ENCODE results near the gene SUSD4. TPM values are rescaled to one million over a fixed set of nuclear protein-coding genes. Genes with fewer than 3 reads are reported as not detected.

Gene SUSD4
- total and polyA plus RNA-seq, 10 of the 15 experiments (the other 5 are each of a cell fraction or from before 2014, with no cell fraction given), result 0.13 to 1.1 (median 0.26) TPM; not detected in 3

- no peak for TF ChIP-seq USF1 (IDR thresholded peaks at IDR 0.05; ENCODE audit: borderline replicate concordance, extremely low read length, insufficient read depth, low read depth, low read length)
- no peak for TF ChIP-seq NFYB (IDR thresholded peaks at IDR 0.05; ENCODE audit: insufficient read depth, low read depth, low read length)
- no peak for TF ChIP-seq SREBF2 (IDR thresholded peaks at IDR 0.05; ENCODE audit: low read length)
- no peak for TF ChIP-seq ATF7 (IDR thresholded peaks at IDR 0.05; ENCODE audit: low read depth)
- no peak for TF ChIP-seq HDAC2 (IDR thresholded peaks at IDR 0.05)
- no peak for TF ChIP-seq IKZF2 (IDR thresholded peaks at IDR 0.05)
These were observed 117.4 kb downstream of the SUSD4 start (continued) for GRCh38 chr1:223246476-223247112.

- Histone ChIP-seq H3K4me2 (ENCODE audit: control insufficient read depth, insufficient read depth) (no peak overlapping the region), H3K79me2 (ENCODE audit: control insufficient read depth, insufficient read depth, low read length) (no peaks in the 10 kb centered on the region), H3K4me1 (ENCODE audit: control insufficient read depth, insufficient read depth, low read length) (no peaks in the 10 kb centered on the region), H3K9ac (ENCODE audit: control insufficient read depth, insufficient read depth, low read length) (no peak overlapping the region), H3K27me3 (replicated peaks in 1 of 2; ENCODE audit: control insufficient read depth in 2 of 2, insufficient read depth in 2 of 2, low read length in 1 of 2) (no peaks in the 10 kb centered on the region; a peak in 1 of 4 replicates), H3K9me3 (replicated peaks; ENCODE audit: control insufficient read depth, insufficient read depth, low read length) (no peaks in the 10 kb centered on the region), H3K4me3 (no peak overlapping the region), H3K36me3 (ENCODE audit: control insufficient read depth in 2 of 2, insufficient read depth in 2 of 2, low read length in 1 of 2) (no peaks in the 10 kb centered on the region), H3K27ac (ENCODE audit: control insufficient read depth, insufficient read depth) (no peak overlapping the region), H4K20me1 (ENCODE audit: control insufficient read depth, insufficient read depth) (no peaks in the 10 kb centered on the region), H2AFZ (ENCODE audit: control insufficient read depth, low read depth, low read length) (no peak overlapping the region)
- TF ChIP-seq BCL11A (IDR thresholded peaks at IDR 0.05; ENCODE audit: low read depth, low read length) (no peak), USF1 (IDR thresholded peaks at IDR 0.05; ENCODE audit: borderline replicate concordance, extremely low read length, insufficient read depth, low read depth, low read length) (no peak), BCLAF1 (IDR thresholded peaks at IDR 0.05) (no peak), PBX3 (IDR thresholded peaks at IDR 0.05; ENCODE audit: insufficient replicate concordance, low read depth, low read length) (no peak), EZH2 (IDR thresholded peaks at IDR 0.05; ENCODE audit: borderline replicate concordance, control insufficient read depth, low read depth, low read length) (no peak), IRF4 (IDR thresholded peaks at IDR 0.05; ENCODE audit: low read depth, low read length) (no peak), MEF2A (IDR thresholded peaks at IDR 0.05; ENCODE audit: insufficient read depth, low read depth, low read length) (no peak)
- CTCF ChIA-PET, result interaction anchor here (0.6 to 12.8 kb wide), 7 partner anchors 13 to 156 kb away, joined by 3 to 406 read pairs (median 3); partner anchors contain the start of gene TLR5
- 38% methylated on average over 7 of the region's 7 CpGs for WGBS (ENCODE audit: insufficient coverage, insufficient replicate concordance, low lambda C conversion rate, missing lambda C conversion rate)
- DNase-seq (ENCODE audit: low read depth, low spot score) (no peak), FAIRE-seq (no peak), ATAC-seq (no peak)
- POLR2A ChIA-PET, result no interaction called here
- RAD21 ChIA-PET (ENCODE audit: unreplicated experiment), result interaction anchor here (0.7 to 5.4 kb wide), 6 partner anchors 12 to 116 kb away, joined by 3 to 25 read pairs (median 4); no protein-coding TSS in a partner anchor
- BruUV-seq (replicated peaks), result no TSS peak
- intact Hi-C loops (cut with micrococcal nuclease; ENCODE audit: unreplicated experiment) (loop anchor here (2.0 kb wide), 1 partner anchor 103 kb away; the partner anchor contains the start of gene TLR5), in situ Hi-C loops (cut with MboI) (loop anchor here (5.0 kb wide), 1 partner anchor 104 kb away; the partner anchor contains the start of gene TLR5)
- SMC1A ChIA-PET (ENCODE audit: uncharacterized antibody, unreplicated experiment), result interaction anchor here (1.3 to 12.3 kb wide), 2 partner anchors 110 to 122 kb away, joined by 3 to 218 read pairs; no protein-coding TSS in a partner anchor
These were observed 118.0 kb downstream of the SUSD4 start for GRCh38 chr1:223245983-223246382.

All from GM12878 (cell line).